EL (cell line): ENCODE data around the gene TMEM260.
"Not testable (repeated sequence)": the region's sequence is repeated elsewhere in the genome, so short reads cannot be mapped to it uniquely, and the experiment has no call there.

ENCODE experiments used
- DNase-seq: peaks from one replicate; pipeline ENCODE4 v3.0.0-alpha.2; 2016

Gene TMEM260

GRCh38 chr14:56603648-56604047, 24.1 kb downstream of the TMEM260 start:
- no peak for DNase-seq

DNA sequence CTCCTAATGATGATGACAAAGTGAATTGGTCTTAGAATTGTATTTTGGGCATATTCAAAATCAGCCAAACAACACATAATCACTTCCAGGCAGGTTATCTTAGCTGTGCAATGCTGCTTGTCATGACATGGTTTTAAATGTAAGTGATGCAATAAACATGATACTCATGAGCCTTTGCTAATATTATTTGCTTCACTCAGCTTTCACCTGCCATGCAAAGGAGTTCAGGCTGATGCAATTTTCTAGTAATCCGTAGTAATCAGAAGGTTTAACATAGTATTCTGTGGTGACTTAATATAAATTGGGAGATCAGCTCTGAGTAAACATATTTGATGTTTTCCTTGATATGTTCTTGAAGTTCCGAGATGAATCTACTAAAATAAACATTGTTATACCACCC, 29.1 kb downstream of the TMEM260 start:
- no peak for DNase-seq

- not testable (repeated sequence) for DNase-seq
These were observed 32.1 kb downstream of the TMEM260 start for GRCh38 chr14:56611663-56612062.

GRCh38 chr14:56617084-56617483, 37.5 kb downstream of the TMEM260 start:
- DNase-seq, result no peak

DNA sequence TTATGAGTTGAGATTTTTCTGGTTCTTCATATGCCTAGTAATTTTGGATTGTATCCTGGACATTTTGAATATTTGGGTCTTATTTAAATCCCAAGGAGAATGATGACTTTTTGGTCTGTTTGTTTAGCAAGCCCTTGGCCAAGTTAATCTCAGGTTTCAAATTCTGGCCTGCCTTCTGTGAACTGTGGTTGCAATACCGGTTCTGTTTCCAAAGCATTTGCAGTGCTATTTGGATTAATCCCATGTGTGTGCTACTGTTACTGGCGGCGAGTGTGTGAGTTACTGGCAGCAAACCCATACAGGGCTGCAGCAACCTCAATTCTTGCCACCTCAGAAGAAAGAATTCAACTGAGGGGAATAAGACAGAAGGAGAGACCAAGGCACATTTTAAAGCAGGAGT, 51.1 kb downstream of the TMEM260 start:
- DNase-seq, result no peak

DNA sequence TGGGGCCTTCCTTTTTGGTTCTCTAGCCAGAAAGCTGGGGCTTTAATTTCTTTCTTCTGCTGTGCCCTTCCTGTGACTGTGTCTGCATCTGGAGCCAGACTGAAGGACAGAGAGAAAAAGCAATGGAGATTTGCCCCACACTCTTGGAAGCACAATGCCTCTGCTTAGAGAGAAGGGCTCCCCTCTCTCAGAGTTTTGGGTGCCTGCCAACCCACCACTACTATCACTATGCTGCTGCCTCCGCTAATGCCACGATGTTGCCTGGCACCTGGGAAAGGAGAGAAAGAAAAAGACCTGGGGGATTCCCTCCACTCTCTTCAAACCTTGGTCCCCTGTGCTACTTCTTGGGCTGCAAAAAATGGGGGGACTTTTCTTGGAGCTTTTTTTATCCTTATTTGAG, 52.6 kb downstream of the TMEM260 start:
- DNase-seq, result no peak

- no peak for DNase-seq
These were observed 53.9 kb downstream of the TMEM260 start for GRCh38 chr14:56633544-56633943.

GRCh38 chr14:56635041-56635440, 55.4 kb downstream of the TMEM260 start:
- DNase-seq, result no peak

DNA sequence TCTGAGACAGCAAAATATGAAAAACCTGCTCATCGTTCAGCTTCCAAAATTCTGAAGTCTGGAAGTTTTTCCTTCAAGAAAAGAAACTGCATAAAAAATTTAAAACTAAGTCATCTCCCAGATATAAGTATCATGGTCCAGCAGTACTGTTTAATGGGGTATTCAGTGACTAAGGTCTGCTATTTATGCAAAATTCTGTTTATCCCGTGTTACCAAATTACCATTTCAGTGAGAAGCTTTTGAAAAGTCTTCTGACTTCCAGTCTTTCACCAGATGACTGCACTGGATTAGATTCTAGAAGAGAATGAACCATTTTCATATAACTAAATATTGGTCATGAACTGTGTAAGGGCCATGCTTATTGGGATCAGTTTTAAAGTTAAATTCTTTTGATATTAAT, 67.9 kb downstream of the TMEM260 start:
- no peak for DNase-seq

DNA sequence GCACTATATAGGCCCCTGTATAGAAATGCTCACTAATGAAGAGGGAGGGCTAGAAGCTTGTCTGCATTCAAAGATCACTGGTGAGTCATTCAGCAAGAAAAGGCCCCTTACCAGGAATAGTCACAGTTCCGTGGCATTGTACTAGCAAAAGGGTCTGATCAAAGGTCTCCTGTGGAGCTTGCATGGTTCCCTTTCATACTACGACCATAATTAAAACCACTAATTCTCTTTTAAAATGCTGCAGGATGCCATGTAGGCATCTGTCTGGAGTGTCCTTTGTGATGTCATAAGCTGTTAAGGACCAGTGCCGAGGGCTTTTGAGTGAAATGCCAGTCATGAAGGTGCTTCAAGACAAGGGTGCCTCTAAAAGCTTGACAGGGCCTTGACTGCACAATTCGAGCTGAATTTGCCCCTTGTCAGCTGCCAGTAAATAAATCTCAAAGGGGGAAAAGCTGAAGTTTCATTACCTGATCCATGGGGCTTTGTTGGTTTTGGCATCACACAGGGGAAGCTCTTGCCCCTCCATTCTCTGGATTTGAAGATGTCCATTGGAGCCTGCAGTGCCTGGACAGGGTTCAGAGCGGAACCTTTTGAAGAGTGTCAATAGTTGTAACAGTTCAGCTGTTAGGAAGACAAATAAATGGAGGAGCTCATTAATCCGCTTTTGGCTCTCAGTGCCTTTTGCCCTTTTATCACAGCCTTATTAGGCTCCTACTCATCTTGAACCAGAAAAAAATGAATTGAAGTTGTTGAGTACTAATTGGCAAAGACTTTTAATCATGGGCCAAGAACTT, 69.1 kb downstream of the TMEM260 start:
- DNase-seq, result no peak

DNA sequence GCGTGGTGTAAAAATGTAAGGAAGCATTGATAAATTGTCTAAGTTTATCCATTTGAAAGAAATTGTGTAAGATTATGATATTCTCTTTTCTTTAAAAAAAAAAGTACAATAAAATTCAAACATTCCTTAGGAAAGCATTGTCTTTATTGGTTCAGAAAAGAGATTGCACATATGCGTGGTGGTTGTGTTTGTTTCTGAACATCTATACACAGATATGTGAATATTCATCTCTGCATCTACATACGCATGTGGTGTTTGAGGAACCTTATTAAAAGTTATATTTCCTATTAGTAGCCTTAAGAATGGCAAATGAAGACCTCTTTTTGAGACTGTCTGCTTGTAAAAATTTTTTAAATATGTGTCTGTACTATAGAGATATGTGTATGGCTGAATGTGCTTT, 69.8 kb downstream of the TMEM260 start:
- no peak for DNase-seq

GRCh38 chr14:56650048-56650447, 70.5 kb downstream of the TMEM260 start:
- no peak for DNase-seq

GRCh38 chr14:56650979-56651378, 71.4 kb downstream of the TMEM260 start:
- no peak for DNase-seq

- DNase-seq, result no peak
These were observed 78.0 kb downstream of the TMEM260 start for GRCh38 chr14:56657604-56658003.

DNA sequence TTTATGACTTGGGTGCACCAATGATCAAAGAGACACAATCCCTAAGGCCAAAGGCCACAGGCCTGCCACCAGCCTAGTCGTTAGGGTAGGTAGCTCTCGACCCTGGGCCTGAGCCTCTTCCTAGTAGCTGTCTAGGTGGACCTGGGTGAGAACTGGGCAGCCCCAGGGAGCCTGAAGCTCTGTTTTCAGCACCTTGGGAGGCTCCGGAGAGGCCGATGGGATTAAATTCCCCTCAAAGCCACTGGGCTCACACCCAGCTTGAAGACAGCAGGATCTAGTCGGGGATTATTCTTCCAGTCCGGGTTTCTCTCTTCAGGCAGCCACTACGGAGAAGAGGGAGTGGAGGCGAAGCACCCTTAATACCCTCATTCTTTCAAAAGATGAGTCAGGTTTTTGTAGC, 79.8 kb downstream of the TMEM260 start:
- no peak for DNase-seq

DNA sequence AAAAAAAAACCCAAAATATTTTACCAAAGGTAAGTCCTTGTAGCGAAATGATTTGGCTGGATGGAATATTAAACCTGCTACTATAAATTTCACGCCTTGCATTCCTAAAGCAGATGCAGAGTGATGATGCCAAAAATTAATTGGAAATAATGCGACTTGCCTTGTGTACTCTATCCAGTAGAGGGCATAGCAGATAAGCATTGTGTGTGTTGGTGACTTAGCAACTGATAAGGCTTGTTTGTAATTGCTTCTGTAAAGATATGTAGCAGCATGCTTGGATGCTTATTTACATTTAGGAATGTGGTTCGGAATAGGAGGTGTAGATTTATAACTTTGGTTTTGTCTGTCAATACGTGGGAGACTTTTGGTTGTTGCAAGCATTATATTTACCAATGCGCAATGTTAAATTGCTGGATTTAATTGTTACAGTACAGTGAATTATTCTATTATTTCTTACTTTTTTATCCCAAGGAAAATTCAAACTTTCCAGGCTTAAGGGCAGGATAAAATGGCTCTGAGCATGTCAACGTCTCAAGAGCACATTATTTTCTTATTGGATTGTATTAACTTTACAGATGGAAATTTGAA, 80.5 kb downstream of the TMEM260 start:
- DNase-seq, result peak; percentile 32

- no peak for DNase-seq
These were observed 81.2 kb downstream of the TMEM260 start for GRCh38 chr14:56660677-56661389.

- DNase-seq, result no peak
These were observed 81.9 kb downstream of the TMEM260 start for GRCh38 chr14:56661478-56661877.

DNA sequence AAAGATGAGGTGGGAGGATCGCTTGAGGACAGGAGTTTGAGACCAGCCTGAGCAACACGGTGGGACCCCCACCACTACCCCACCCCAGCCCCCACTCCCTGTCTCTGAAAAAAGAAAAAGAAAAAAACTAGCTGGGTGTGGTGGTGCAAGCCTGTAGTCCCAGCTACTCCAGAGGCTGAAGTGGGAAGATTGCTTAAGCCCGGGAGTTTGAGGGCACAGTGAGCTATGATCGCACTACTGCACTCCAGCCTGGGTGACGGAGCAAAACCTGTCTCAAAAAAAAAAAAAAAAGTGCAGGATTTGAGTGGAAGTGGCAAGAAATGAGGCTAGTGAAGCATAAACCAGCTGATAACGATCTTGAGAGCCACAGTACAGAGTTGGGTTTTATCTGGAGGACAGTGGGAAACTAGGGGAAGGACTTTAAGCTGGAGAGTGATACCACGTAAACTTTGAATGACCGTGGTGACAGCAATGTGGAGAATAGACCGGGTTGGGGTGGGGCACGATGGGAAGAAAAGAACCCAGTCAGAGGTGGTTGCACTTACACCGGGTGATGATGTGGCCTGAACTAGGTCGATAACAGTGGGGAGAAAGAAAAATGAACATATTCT, 85.3 kb downstream of the TMEM260 start:
- no peak for DNase-seq

GRCh38 chr14:56666294-56666693, 86.7 kb downstream of the TMEM260 start:
- DNase-seq, result no peak

- peak; percentile 75 for DNase-seq
These were observed 87.1 kb downstream of the TMEM260 start for GRCh38 chr14:56666716-56667115.

- DNase-seq, result not testable (repeated sequence)
These were observed 87.7 kb downstream of the TMEM260 start for GRCh38 chr14:56667290-56667689.

DNA sequence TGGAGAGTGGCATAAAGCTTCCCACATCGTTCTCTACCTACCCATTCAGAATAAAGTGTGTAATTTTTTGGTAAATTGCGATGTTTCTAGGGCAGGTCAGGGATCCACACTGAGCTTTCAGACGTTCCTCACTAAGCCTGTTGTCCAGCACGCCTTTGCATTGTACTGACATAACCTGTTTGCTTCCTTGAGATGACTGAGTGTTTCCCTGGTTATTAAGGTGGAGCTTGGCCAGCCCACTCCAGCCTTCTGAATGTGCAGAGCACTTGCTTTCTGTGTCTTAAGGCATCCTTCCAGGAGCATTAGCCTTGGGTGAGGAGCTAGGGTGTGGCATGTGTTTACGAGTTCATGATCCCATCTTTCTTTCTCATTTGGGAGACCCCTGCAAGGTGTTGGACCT, 96.4 kb downstream of the TMEM260 start:
- no peak for DNase-seq

GRCh38 chr14:56678838-56679237, 99.2 kb downstream of the TMEM260 start:
- no peak for DNase-seq
